Measurements from ENCODE around the gene WASF2. TPM values are rescaled to one million over a fixed set of nuclear protein-coding genes. Genes with fewer than 3 reads are reported as not detected.

Gene WASF2
- total and polyA plus RNA-seq, 4 experiments from 2014 or later = 31.6 to 164 (median 122) TPM

- CTCF ChIA-PET (ENCODE audit: partially characterized antibody) = interaction anchor here (1.1 to 4.6 kb wide), 6 partner anchors 35 to 141 kb away, joined by 4 to 42 read pairs (median 6); partner anchors contain the start of gene AHDC1
- no peaks in the 10 kb centered on the region for H3K9me3 ChIP-seq (ENCODE audit: control insufficient read depth in 1 of 2, low read length in 2 of 2)
- H3K27ac Mint-ChIP-seq = peak overlapping the region; percentile 90 to 97 (median 95)
- intact Hi-C loops (cut with micrococcal nuclease) = loop anchor here (1.0 to 5.0 kb wide), 4 partner anchors 32 to 105 kb away; partner anchors contain the start of gene WASF2
- H3K4me3 ChIP-seq (ENCODE audit: low read length in 2 of 2) = peak overlapping the region; percentile 61 to 75
- H3K4me1 ChIP-seq (ENCODE audit: insufficient read depth, low read length) = peaks cover 66% of the 10 kb centered on the region
- H3K36me3 ChIP-seq (ENCODE audit: insufficient read depth, low read length) = no peaks in the 10 kb centered on the region
- peaks cover 45 to 73% (median 61%) of the 10 kb centered on the region in 4 donors for H3K4me1 Mint-ChIP-seq
- H3K27me3 ChIP-seq (ENCODE audit: insufficient read depth, low read length) = no peaks in the 10 kb centered on the region
- no peaks in the 10 kb centered on the region for H3K9me3 Mint-ChIP-seq
- peak overlapping the region; percentile 92 to 98 (median 96) for H3K4me3 Mint-ChIP-seq
- no peak for DNase-seq
- H3K27ac ChIP-seq (ENCODE audit: low read depth, low read length) = peak overlapping the region; percentile 62
- H3K36me3 Mint-ChIP-seq = peaks cover 0 to 2% of the 10 kb centered on the region in 2 donors
- no peaks in the 10 kb centered on the region for H3K27me3 Mint-ChIP-seq
- POLR2A ChIA-PET (ENCODE audit: partially characterized antibody) = interaction anchor here (0.6 to 6.4 kb wide), 16 partner anchors 11 to 368 kb away, joined by 3 to 81 read pairs (median 4); partner anchors contain the start of genes AHDC1, IFI6, SLC9A1 and WASF2
These were observed 32.0 kb upstream of the WASF2 start for GRCh38 chr1:27521861-27522431.

- CTCF ChIA-PET (ENCODE audit: partially characterized antibody) = interaction anchor here (1.1 to 4.6 kb wide), 3 partner anchors 35 to 87 kb away, joined by 4 to 42 read pairs (median 4); partner anchors contain the start of gene AHDC1
- H3K9me3 Mint-ChIP-seq = no peaks in the 10 kb centered on the region
These were observed 31.4 kb upstream of the WASF2 start for GRCh38 chr1:27521336-27521831.

DNA sequence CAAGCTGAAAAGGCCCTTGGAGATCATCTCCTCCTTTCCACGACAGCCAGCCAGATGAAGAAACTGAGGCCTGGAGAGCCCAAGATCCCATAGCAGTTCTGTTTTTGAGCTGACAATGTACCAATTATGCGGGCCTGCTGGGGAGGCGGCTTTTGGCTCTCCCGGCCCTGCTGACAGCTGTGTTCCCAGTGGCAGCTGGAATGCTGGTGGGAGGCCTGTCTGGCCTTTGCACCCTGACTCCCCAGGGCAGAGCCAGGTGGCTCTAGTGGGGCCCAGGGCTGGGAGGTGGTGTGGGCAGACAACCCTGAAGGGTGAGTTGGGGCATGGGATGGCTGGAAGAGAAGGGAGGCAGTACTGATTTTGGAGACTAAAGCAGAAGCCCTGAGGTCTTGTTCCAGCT is 30.7 kb upstream of the WASF2 start:
- Mint-ChIP-seq H3K36me3 (peaks cover 0 to 2% of the 10 kb centered on the region in 2 donors), H3K27ac (peak overlapping the region; percentile 86 to 97 (median 95)), H3K4me3 (peak overlapping the region in 7 of 8 donors; percentile 12 to 98 (median 92)), H3K9me3 (no peaks in the 10 kb centered on the region), H3K27me3 (no peaks in the 10 kb centered on the region), H3K4me1 (peaks cover 33 to 60% (median 48%) of the 10 kb centered on the region in 4 donors)
- peaks cover 53% of the 10 kb centered on the region for H3K4me1 ChIP-seq (ENCODE audit: insufficient read depth, low read length)
- intact Hi-C loops (cut with micrococcal nuclease) = loop anchor here (5.0 kb wide), 3 partner anchors 37 to 103 kb away; no protein-coding TSS in a partner anchor
- CTCF ChIA-PET (ENCODE audit: partially characterized antibody) = interaction anchor here (1.1 to 1.4 kb wide), 3 partner anchors 11 to 88 kb away, joined by 3 to 4 read pairs (median 4); no protein-coding TSS in a partner anchor
- no peaks in the 10 kb centered on the region for H3K9me3 ChIP-seq (ENCODE audit: control insufficient read depth in 1 of 2, low read length in 2 of 2)
- no peak for DNase-seq
- H3K36me3 ChIP-seq (ENCODE audit: insufficient read depth, low read length) = no peaks in the 10 kb centered on the region
- H3K27ac ChIP-seq (ENCODE audit: low read depth, low read length) = peak overlapping the region; percentile 62
- H3K4me3 ChIP-seq (ENCODE audit: low read length in 2 of 2) = no peak overlapping the region
- POLR2A ChIA-PET (ENCODE audit: partially characterized antibody) = interaction anchor here (0.6 to 6.4 kb wide), 9 partner anchors 12 to 152 kb away, joined by 3 to 81 read pairs (median 5); partner anchors contain the start of genes IFI6 and WASF2
- no peaks in the 10 kb centered on the region for H3K27me3 ChIP-seq (ENCODE audit: insufficient read depth, low read length)

More at GRCh38 chr1:27521336-27521831, 31.4 kb upstream of the WASF2 start:
- H3K27ac Mint-ChIP-seq = peak overlapping the region; percentile 90 to 97 (median 95)
- no peaks in the 10 kb centered on the region for H3K9me3 ChIP-seq (ENCODE audit: control insufficient read depth in 1 of 2, low read length in 2 of 2)
- POLR2A ChIA-PET (ENCODE audit: partially characterized antibody) = interaction anchor here (0.6 to 6.4 kb wide), 17 partner anchors 11 to 367 kb away, joined by 3 to 81 read pairs (median 4); partner anchors contain the start of genes AHDC1, IFI6, SLC9A1 and WASF2
- H3K4me1 ChIP-seq (ENCODE audit: insufficient read depth, low read length) = peaks cover 60% of the 10 kb centered on the region
- peak overlapping the region; percentile 61 to 75 for H3K4me3 ChIP-seq (ENCODE audit: low read length in 2 of 2)
- DNase-seq = peak; percentile 32 to 62 (median 48)
- H3K27me3 Mint-ChIP-seq = no peaks in the 10 kb centered on the region
- no peaks in the 10 kb centered on the region for H3K36me3 ChIP-seq (ENCODE audit: insufficient read depth, low read length)
- intact Hi-C loops (cut with micrococcal nuclease) = loop anchor here (5.0 kb wide), 3 partner anchors 36 to 104 kb away; no protein-coding TSS in a partner anchor
- no peaks in the 10 kb centered on the region for H3K27me3 ChIP-seq (ENCODE audit: insufficient read depth, low read length)
- peak overlapping the region; percentile 92 to 98 (median 96) for H3K4me3 Mint-ChIP-seq
- peak overlapping the region; percentile 62 for H3K27ac ChIP-seq (ENCODE audit: low read depth, low read length)
- peaks cover 40 to 67% (median 56%) of the 10 kb centered on the region in 4 donors for H3K4me1 Mint-ChIP-seq
- peaks cover 0 to 2% of the 10 kb centered on the region in 2 donors for H3K36me3 Mint-ChIP-seq

DNA sequence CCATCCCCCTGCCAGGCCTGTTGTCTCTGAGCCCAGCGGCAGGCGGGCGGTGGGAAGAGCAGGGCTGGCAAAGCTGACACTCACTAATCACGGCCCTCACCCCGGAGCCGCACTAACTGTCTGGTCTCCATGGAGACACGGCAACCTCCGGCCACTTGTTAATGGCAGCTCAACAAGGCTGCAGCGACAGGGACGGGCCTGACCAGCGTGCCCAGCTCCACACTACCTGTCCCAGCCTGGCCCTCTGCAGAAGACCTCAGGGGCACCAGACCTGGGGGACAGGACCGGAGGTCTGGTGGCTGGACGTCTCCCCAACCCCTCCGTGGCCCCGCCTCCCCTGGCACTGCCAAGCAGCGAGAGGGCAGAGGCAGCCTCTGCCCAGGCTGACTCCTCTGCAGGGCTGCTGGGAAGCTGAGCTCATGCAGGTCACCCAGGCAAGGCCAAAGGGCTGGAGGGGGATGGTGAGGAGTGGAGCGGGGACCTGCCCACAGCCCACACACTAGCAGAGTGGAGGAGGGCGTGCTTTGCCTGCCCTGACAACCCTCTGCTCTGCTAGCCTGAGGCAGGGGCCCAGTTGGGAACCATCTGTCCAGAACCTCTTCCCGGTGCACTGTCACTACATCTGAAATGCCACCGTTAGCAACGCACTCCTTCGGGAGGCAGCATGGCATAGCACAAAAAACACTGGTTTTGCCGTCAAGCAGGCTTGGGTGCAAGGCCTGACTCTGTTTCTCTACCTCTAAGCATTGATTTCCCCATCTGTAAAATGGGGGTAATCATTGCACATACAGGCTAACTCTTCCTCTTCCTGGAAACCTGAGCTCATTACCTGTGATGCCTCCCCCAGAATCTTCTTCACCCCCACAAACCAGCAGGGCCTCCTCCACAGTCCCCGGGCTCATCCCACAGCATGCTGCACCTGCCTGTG is 29.6 kb upstream of the WASF2 start:
- H3K4me3 Mint-ChIP-seq = peak overlapping the region in 1 of 8 donors; percentile 32
- H3K4me3 ChIP-seq (ENCODE audit: low read length in 2 of 2) = no peak overlapping the region
- no peaks in the 10 kb centered on the region for H3K9me3 Mint-ChIP-seq
- no peak for DNase-seq
- no peak overlapping the region for H3K27ac ChIP-seq (ENCODE audit: low read depth, low read length)
- H3K4me1 Mint-ChIP-seq = peaks cover 27 to 50% (median 40%) of the 10 kb centered on the region in 4 donors
- H3K27me3 ChIP-seq (ENCODE audit: insufficient read depth, low read length) = no peaks in the 10 kb centered on the region
- H3K4me1 ChIP-seq (ENCODE audit: insufficient read depth, low read length) = peaks cover 42% of the 10 kb centered on the region
- no peaks in the 10 kb centered on the region for H3K36me3 ChIP-seq (ENCODE audit: insufficient read depth, low read length)
- POLR2A ChIA-PET (ENCODE audit: partially characterized antibody) = interaction anchor here (1.2 kb wide), 2 partner anchors 30 to 103 kb away, joined by 3 to 4 read pairs; partner anchors contain the start of gene WASF2
- no peaks in the 10 kb centered on the region for H3K9me3 ChIP-seq (ENCODE audit: control insufficient read depth in 1 of 2, low read length in 2 of 2)
- H3K27me3 Mint-ChIP-seq = no peaks in the 10 kb centered on the region
- H3K36me3 Mint-ChIP-seq = peaks cover 0 to 2% of the 10 kb centered on the region in 2 donors
- CTCF ChIA-PET (ENCODE audit: partially characterized antibody) = interaction anchor here (1.3 kb wide), 1 partner anchor 12 kb away, joined by 3 read pairs; no protein-coding TSS in a partner anchor
- intact Hi-C loops (cut with micrococcal nuclease) = loop anchor here (5.0 kb wide), 3 partner anchors 38 to 102 kb away; no protein-coding TSS in a partner anchor
- peak overlapping the region in 2 of 7 donors; percentile 29 to 83 for H3K27ac Mint-ChIP-seq

GRCh38 chr1:27518808-27519207 is 28.8 kb upstream of the WASF2 start:
- intact Hi-C loops (cut with micrococcal nuclease) = no loop called here
- peak overlapping the region in 2 of 7 donors; percentile 29 to 84 for H3K27ac Mint-ChIP-seq
- no peak overlapping the region for H3K4me3 ChIP-seq (ENCODE audit: low read length in 2 of 2)
- H3K27ac ChIP-seq (ENCODE audit: low read depth, low read length) = no peak overlapping the region
- DNase-seq = no peak
- H3K27me3 ChIP-seq (ENCODE audit: insufficient read depth, low read length) = no peaks in the 10 kb centered on the region
- no peaks in the 10 kb centered on the region for H3K27me3 Mint-ChIP-seq
- H3K9me3 Mint-ChIP-seq = no peaks in the 10 kb centered on the region
- peaks cover 0 to 2% of the 10 kb centered on the region in 2 donors for H3K36me3 Mint-ChIP-seq
- H3K4me3 Mint-ChIP-seq = peak overlapping the region in 2 of 8 donors; percentile 2 to 18
- H3K4me1 ChIP-seq (ENCODE audit: insufficient read depth, low read length) = peaks cover 35% of the 10 kb centered on the region
- ChIA-PET CTCF (ENCODE audit: partially characterized antibody) (no interaction called here), POLR2A (ENCODE audit: partially characterized antibody) (interaction anchor here (1.2 kb wide), 2 partner anchors 29 to 103 kb away, joined by 3 to 4 read pairs; partner anchors contain the start of gene WASF2)
- no peaks in the 10 kb centered on the region for H3K9me3 ChIP-seq (ENCODE audit: control insufficient read depth in 1 of 2, low read length in 2 of 2)
- peaks cover 20 to 43% (median 32%) of the 10 kb centered on the region in 4 donors for H3K4me1 Mint-ChIP-seq
- H3K36me3 ChIP-seq (ENCODE audit: insufficient read depth, low read length) = no peaks in the 10 kb centered on the region

- Mint-ChIP-seq H3K36me3 (peaks cover 0 to 2% of the 10 kb centered on the region in 2 donors), H3K27ac (peak overlapping the region in 4 of 7 donors; percentile 29 to 80 (median 70)), H3K27me3 (no peaks in the 10 kb centered on the region), H3K9me3 (no peaks in the 10 kb centered on the region), H3K4me3 (peak overlapping the region in 1 of 8 donors; percentile 10), H3K4me1 (peaks cover 16 to 37% (median 27%) of the 10 kb centered on the region in 4 donors)
- H3K4me3 ChIP-seq (ENCODE audit: low read length in 2 of 2) = no peak overlapping the region
- no peaks in the 10 kb centered on the region for H3K9me3 ChIP-seq (ENCODE audit: control insufficient read depth in 1 of 2, low read length in 2 of 2)
- H3K27me3 ChIP-seq (ENCODE audit: insufficient read depth, low read length) = no peaks in the 10 kb centered on the region
- ChIA-PET CTCF (ENCODE audit: partially characterized antibody) (no interaction called here), POLR2A (ENCODE audit: partially characterized antibody) (interaction anchor here (1.2 kb wide), 1 partner anchor 102 kb away, joined by 4 read pairs; no protein-coding TSS in a partner anchor)
- H3K4me1 ChIP-seq (ENCODE audit: insufficient read depth, low read length) = peaks cover 28% of the 10 kb centered on the region
- intact Hi-C loops (cut with micrococcal nuclease) = no loop called here
- no peak for DNase-seq
- no peak overlapping the region for H3K27ac ChIP-seq (ENCODE audit: low read depth, low read length)
- no peaks in the 10 kb centered on the region for H3K36me3 ChIP-seq (ENCODE audit: insufficient read depth, low read length)
These were observed 28.1 kb upstream of the WASF2 start for GRCh38 chr1:27517907-27518718.
